Type B pancreatic cell (in vitro differentiated cells): ENCODE measurements around the gene FAM43B. TPM values are rescaled to one million over a fixed set of nuclear protein-coding genes. Genes with fewer than 3 reads are reported as not detected.

Experiments
- DNase-seq: peaks from one replicate; pipeline ENCODE4 v3.0.0; 2021; ENCODE audit warnings: mixed read lengths; ENCODE audit not compliant: unreplicated experiment; ENCODE audit errors: extremely low spot score
- H3K27ac Mint-ChIP-seq: 2 replicates; pipeline ENCODE4 v1.8.0; 2021; ENCODE audit warnings: mild to moderate bottlenecking, mixed read lengths
- H3K27me3 Mint-ChIP-seq: 2 replicates; pipeline ENCODE4 v1.8.0; 2021; ENCODE audit warnings: mixed read lengths
- H3K36me3 Mint-ChIP-seq: 2 replicates; pipeline ENCODE4 v1.8.0; 2021; ENCODE audit warnings: mixed read lengths
- H3K4me1 Mint-ChIP-seq: one replicate; pipeline ENCODE4 v1.8.0; 2021; ENCODE audit warnings: mixed read lengths; ENCODE audit not compliant: unreplicated experiment
- H3K4me3 Mint-ChIP-seq: 2 replicates; pipeline ENCODE4 v1.8.0; 2021; ENCODE audit warnings: mild to moderate bottlenecking, mixed read lengths
- H3K9me3 Mint-ChIP-seq: 2 replicates; pipeline ENCODE4 v1.8.0; 2021; ENCODE audit warnings: mixed read lengths
- long read RNA-seq: library from polyadenylated mRNA; unstranded; transcript quantifications from one replicate; pipeline ENCODE4 v2.0.0, GENCODE V29; 2020
- total RNA-seq: library from RNA; stranded (reverse); gene quantifications from 2 replicates; pipeline ENCODE4 v1.2.1, GENCODE V29; 2021; ENCODE audit warnings: low replicate concordance
- TF ChIP-seq, protein P1 (sequence below): fragments of 200-600 bp; sonication (generic); conservative IDR thresholded peaks from 2 replicates; pipeline ENCODE4 v1.5.0; 2021; ENCODE audit warnings: antibody characterized with exemption, mild to moderate bottlenecking

Gene FAM43B, protein sequence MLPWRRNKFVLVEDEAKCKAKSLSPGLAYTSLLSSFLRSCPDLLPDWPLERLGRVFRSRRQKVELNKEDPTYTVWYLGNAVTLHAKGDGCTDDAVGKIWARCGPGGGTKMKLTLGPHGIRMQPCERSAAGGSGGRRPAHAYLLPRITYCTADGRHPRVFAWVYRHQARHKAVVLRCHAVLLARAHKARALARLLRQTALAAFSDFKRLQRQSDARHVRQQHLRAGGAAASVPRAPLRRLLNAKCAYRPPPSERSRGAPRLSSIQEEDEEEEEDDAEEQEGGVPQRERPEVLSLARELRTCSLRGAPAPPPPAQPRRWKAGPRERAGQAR
- 0.21 and 1.3 TPM in 2 replicates for total RNA-seq
- long read RNA-seq, result 0 reads

DNA sequence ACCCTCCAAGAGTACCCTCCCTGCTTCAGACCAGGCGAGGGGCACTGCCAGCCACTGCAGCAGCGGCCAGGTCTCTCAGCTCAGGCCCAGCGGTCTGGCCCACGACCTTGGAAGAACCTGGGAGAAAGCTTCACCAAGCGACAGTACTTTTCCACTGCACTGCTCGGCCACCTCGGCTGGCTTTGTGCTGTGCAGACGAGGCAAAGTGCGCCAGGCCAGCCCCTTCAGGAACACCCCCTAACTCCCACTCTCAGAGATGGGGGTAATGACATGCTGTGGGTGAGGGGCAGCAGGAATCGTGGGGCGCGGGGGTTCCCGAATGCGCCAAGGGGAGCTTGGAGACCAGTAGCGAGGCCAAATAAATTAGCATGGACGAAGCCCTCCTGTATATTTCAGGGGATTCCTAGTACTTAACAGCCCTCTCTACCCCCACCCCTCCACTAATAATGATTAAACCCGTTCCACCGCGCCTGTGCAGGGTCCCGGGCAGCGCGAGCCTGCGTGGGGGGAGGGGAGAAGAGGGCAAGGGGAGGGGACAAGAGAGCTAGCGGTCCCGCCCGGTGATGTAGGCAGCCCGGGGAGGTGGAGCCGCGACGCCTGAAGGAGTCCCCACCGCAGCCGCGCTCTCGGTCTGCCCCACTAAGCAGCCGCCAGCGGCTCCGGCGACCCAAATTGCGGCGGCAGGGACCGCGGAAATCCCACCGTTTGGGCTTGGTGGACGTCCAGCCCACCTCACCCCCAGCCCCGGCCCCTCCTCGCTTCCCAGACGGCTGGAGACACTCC, at the start of gene FAM43B:
TSS of gene FAM43B (plus strand) at position 629 of the 783 bp plus-strand sequence. CDS start 401 bp downstream, outside the sequence.
- Mint-ChIP-seq H3K27me3 (peaks cover 41% of the 10 kb centered on the region), H3K36me3 (no peaks in the 10 kb centered on the region), H3K27ac (no peak within 1 kb of the TSS), H3K9me3 (no peaks in the 10 kb centered on the region), H3K4me1 (peaks cover 6% of the 10 kb centered on the region), H3K4me3 (peak within 1 kb of the TSS; percentile 84)
- peak; percentile 75 for DNase-seq
- TF ChIP-seq, protein P1, sequence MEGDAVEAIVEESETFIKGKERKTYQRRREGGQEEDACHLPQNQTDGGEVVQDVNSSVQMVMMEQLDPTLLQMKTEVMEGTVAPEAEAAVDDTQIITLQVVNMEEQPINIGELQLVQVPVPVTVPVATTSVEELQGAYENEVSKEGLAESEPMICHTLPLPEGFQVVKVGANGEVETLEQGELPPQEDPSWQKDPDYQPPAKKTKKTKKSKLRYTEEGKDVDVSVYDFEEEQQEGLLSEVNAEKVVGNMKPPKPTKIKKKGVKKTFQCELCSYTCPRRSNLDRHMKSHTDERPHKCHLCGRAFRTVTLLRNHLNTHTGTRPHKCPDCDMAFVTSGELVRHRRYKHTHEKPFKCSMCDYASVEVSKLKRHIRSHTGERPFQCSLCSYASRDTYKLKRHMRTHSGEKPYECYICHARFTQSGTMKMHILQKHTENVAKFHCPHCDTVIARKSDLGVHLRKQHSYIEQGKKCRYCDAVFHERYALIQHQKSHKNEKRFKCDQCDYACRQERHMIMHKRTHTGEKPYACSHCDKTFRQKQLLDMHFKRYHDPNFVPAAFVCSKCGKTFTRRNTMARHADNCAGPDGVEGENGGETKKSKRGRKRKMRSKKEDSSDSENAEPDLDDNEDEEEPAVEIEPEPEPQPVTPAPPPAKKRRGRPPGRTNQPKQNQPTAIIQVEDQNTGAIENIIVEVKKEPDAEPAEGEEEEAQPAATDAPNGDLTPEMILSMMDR, result no peak

DNA sequence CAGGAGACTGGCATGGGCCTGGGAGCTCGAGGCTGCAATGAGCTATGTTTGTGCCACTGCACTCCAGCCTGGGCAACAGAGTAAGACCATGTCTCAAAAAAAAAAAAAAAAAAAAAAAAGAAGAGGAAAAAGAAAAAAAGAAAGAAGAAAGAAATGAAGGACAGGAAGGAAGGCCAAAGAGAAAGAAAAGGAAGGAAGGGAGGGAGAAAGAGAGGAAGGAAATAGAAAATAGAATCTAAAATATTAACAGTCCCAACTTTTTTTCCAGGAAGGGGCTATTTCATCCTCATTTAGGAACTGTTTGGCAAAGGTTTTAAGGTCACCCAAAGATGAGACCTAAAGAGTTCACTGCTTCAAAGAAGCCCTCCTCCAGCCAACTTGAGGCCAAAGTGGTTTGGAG, 46.9 kb upstream of the FAM43B start:
- peaks cover 4% of the 10 kb centered on the region for H3K4me1 Mint-ChIP-seq
- no peaks in the 10 kb centered on the region for H3K36me3 Mint-ChIP-seq
- TF ChIP-seq, protein P1, result no peak
- no peaks in the 10 kb centered on the region for H3K9me3 Mint-ChIP-seq
- H3K27me3 Mint-ChIP-seq, result no peaks in the 10 kb centered on the region
- peak overlapping the region; percentile 39 for H3K4me3 Mint-ChIP-seq
- H3K27ac Mint-ChIP-seq, result no peak overlapping the region
- no peak for DNase-seq

DNA sequence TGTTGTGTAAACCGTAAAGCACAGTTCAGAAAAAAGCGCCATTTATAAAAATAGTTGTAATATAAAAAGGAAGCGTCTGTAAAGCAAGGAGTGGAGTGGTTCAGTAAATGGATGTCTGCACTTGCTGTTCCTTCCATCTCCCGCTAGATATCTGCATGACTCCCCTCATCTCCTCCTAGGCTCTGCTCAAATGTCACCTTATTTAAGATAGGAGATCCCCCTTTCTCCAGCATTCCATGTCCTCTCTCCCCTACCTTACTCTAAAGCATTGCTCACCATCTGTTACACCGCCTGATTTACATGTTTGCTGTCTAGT, 45.2 kb upstream of the FAM43B start:
- peaks cover 11% of the 10 kb centered on the region for H3K27me3 Mint-ChIP-seq
- H3K4me1 Mint-ChIP-seq, result peaks cover 4% of the 10 kb centered on the region
- peak overlapping the region; percentile 51 for H3K27ac Mint-ChIP-seq
- H3K36me3 Mint-ChIP-seq, result no peaks in the 10 kb centered on the region
- H3K9me3 Mint-ChIP-seq, result no peaks in the 10 kb centered on the region
- DNase-seq, result no peak
- H3K4me3 Mint-ChIP-seq, result peak overlapping the region; percentile 89
- TF ChIP-seq, protein P1, result no peak

DNA sequence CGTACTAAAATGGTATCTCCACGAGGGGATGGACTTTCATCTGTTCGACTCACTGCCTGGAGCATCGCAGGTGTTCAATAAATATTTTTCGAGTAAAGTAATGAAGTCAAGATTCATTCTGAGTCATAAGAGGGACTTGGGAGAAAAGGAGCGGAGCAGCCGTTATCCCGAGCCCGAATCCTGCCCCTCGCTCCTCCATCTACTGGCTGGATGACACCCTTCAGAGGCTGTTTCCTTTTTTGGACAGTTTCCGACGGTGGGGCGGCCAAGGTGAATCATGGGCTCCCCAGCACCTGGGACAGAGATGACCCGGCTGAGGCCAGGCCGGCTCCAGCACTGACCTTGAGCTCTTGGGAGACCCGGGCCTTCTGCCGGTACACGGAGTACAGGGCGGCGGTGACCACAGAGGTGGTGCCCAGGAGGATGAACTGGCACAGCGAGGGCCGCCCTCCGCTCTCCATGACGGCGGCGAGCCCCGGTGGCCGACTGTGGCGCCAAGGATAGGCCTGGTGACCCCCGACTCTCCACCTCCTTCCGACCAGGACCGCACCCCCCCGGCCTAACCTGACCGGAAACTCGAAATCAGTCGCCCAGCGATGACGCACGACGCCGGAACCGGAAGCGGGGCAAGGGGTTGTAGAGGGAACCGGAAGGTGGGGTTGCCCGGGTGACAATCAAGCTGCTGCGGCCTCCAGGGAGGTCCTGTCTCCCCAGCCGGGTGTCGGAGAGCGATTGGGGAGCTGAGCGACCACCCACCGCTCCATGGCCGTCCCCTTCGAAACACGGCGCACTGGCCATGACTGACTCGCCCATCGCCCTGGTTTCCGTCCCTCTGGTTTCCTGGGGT, 44.6 kb upstream of the FAM43B start, which contains the start of gene MUL1:
TSS of gene MUL1 (minus strand) at position 588 of the 847 bp plus-strand sequence. CDS start at position 461, 127 bp downstream.
- TF ChIP-seq, protein P1, result no peak
- Mint-ChIP-seq H3K27ac (peak within 1 kb of the TSS; percentile 51), H3K27me3 (peaks cover 11% of the 10 kb centered on the region), H3K36me3 (no peaks in the 10 kb centered on the region), H3K4me3 (peak within 1 kb of the TSS; percentile 89), H3K9me3 (no peaks in the 10 kb centered on the region), H3K4me1 (peaks cover 4% of the 10 kb centered on the region)
- peak; percentile 95 for DNase-seq

DNA sequence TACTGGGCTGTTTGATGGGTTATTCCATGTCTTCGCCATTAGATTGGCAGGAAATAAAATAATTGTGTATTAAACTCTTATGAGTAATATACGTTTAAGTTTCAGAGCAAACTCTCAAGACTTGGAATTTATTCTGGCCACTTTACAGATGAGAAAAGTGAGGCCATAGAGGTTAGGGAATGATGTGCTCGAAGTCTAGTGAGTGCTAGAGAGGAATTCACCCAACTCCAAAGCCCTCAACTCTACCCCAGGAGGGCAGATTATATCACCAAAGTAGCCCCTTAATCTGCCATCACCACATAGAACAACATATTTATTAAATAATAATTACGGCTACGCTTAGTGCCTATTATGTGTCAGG, 44.0 kb upstream of the FAM43B start:
- Mint-ChIP-seq H3K36me3 (no peaks in the 10 kb centered on the region), H3K4me1 (peaks cover 4% of the 10 kb centered on the region), H3K4me3 (peak overlapping the region; percentile 89), H3K27me3 (peaks cover 15% of the 10 kb centered on the region), H3K9me3 (no peaks in the 10 kb centered on the region), H3K27ac (peak overlapping the region; percentile 51)
- no peak for DNase-seq
- TF ChIP-seq, protein P1, result no peak
